PC-9 (cell line): Measurements from ENCODE around the gene RBM45. TPM values are rescaled to one million over a fixed set of nuclear protein-coding genes. Genes with fewer than 3 reads are reported as not detected.
A peak's percentile ranks its signal among the peaks of the same experiment; 100 is the strongest.

Source experiments
- BruUV-seq: library from RNA; stranded (reverse); fragments of 400-500 nt; replicated peaks from 2 replicates; lab custom pipeline; 2021; lab: Mats Ljungman, UMichigan
- CTCF ChIA-PET: fragments of 300-600 bp; sonication (Branson Sonifier 250); formaldehyde crosslinking; loops from one replicate; lab custom pipeline; 2022; ENCODE audit warnings: antibody characterized with exemption; lab: Charles Lee
- POLR2A ChIA-PET: fragments of 300-600 bp; sonication (Branson Sonifier 250); formaldehyde crosslinking; loops from one replicate; lab custom pipeline; 2022; ENCODE audit warnings: antibody characterized with exemption; ENCODE audit not compliant: unreplicated experiment; lab: Charles Lee
- DNase-seq, 2 experiments: peaks; one replicate each; pipeline versions ENCODE4 v3.0.0 to v3.0.0-alpha.2; 2015 to 2022; ENCODE audit warnings: mixed read lengths in 1 of 2
- H2AFZ ChIP-seq: fragments of 200-600 bp; sonication (generic); 2 replicates; pipeline ENCODE4 v1.8.1; 2017; ENCODE audit warnings: antibody characterized with exemption
- H3F3A ChIP-seq: fragments of 200-600 bp; sonication (generic); 2 replicates; pipeline ENCODE4 v1.8.1; 2017; ENCODE audit warnings: antibody characterized with exemption, mild to moderate bottlenecking, low read depth; ENCODE audit not compliant: insufficient read depth
- H3K27ac ChIP-seq: fragments of 200-600 bp; sonication (generic); 2 replicates; pipeline ENCODE4 v1.6.1; 2016; ENCODE audit warnings: mixed run types
- H3K27me3 ChIP-seq: fragments of 200-600 bp; sonication (generic); 2 replicates; pipeline ENCODE4 v1.6.1; 2016; ENCODE audit warnings: low read depth, mixed run types; ENCODE audit not compliant: insufficient read depth
- H3K36me3 ChIP-seq: fragments of 200-600 bp; sonication (generic); 2 replicates; pipeline ENCODE4 v1.6.1; 2016; ENCODE audit warnings: low read depth, mixed run types
- H3K4me1 ChIP-seq: fragments of 200-600 bp; sonication (generic); replicated peaks from 2 replicates; pipeline ENCODE4 v1.6.1; 2016; ENCODE audit warnings: mixed run types; ENCODE audit not compliant: insufficient read depth
- H3K4me2 ChIP-seq: fragments of 200-600 bp; sonication (generic); 2 replicates; pipeline ENCODE4 v1.6.1; 2017; ENCODE audit warnings: mixed run types
- H3K4me3 ChIP-seq: fragments of 200-600 bp; sonication (generic); 2 replicates; pipeline ENCODE4 v1.6.1; 2016; ENCODE audit warnings: mixed run types
- H3K79me2 ChIP-seq: fragments of 200-600 bp; sonication (generic); 2 replicates; pipeline ENCODE4 v1.6.1; 2017; ENCODE audit warnings: low read depth, mixed run types
- H3K9me2 ChIP-seq: fragments of 200-600 bp; sonication (generic); 2 replicates; pipeline ENCODE4 v1.8.1; 2017; ENCODE audit warnings: mild to moderate bottlenecking; ENCODE audit not compliant: insufficient read depth
- H3K9me3 ChIP-seq: fragments of 200-600 bp; sonication (generic); 2 replicates; pipeline ENCODE4 v1.8.1; 2016; ENCODE audit warnings: low read depth; ENCODE audit not compliant: insufficient read depth
- H4K20me1 ChIP-seq: fragments of 200-600 bp; sonication (generic); 2 replicates; pipeline ENCODE4 v1.8.1; 2017; ENCODE audit not compliant: insufficient read depth
- CTCF ChIP-seq: fragments of 200-600 bp; sonication (generic); conservative IDR thresholded peaks from 2 replicates; pipeline ENCODE4 v1.6.1; 2017; ENCODE audit warnings: mixed run types, antibody characterized with exemption, mild to moderate bottlenecking, moderate library complexity
- EZH2 ChIP-seq: fragments of 200-600 bp; sonication (generic); IDR thresholded peaks from 2 replicates; pipeline ENCODE4 v1.8.0; 2017; ENCODE audit warnings: antibody characterized with exemption, low read depth
- intact Hi-C: fragments of 100-400 bp; cut with micrococcal nuclease; formaldehyde crosslinking; loops from one replicate; pipeline ENCODE4 v1.10.0; 2022; ENCODE audit not compliant: unreplicated experiment
- total RNA-seq: library from RNA; stranded (reverse); gene quantifications from 2 replicates; pipeline ENCODE4 v1.2.3, GENCODE V29; 2021

Gene RBM45
- total RNA-seq, 1 experiment from 2014 or later: 12.6 TPM

- H3F3A ChIP-seq: no peaks in the 10 kb centered on the region
- H3K4me1 ChIP-seq: no peaks in the 10 kb centered on the region
- intact Hi-C loops: no loop called here
- no peak for DNase-seq
- H3K27ac ChIP-seq: no peak overlapping the region
- ChIA-PET CTCF (no interaction called here), POLR2A (no interaction called here)
- H3K9me3 ChIP-seq: no peaks in the 10 kb centered on the region
- BruUV-seq: no TSS peak
- H3K27me3 ChIP-seq: no peaks in the 10 kb centered on the region
- no peaks in the 10 kb centered on the region for H3K79me2 ChIP-seq
- no peaks in the 10 kb centered on the region for H3K9me2 ChIP-seq
- no peak overlapping the region for H3K4me2 ChIP-seq
- no peaks in the 10 kb centered on the region for H4K20me1 ChIP-seq
- H3K4me3 ChIP-seq: no peak overlapping the region
- no peak overlapping the region for H2AFZ ChIP-seq
- TF ChIP-seq CTCF: no peak
- no peak for TF ChIP-seq EZH2
- no peaks in the 10 kb centered on the region for H3K36me3 ChIP-seq
These were observed 51.7 kb downstream of the RBM45 start for GRCh38 chr2:178163911-178164310.

- no peaks in the 10 kb centered on the region for H3F3A ChIP-seq
- no peaks in the 10 kb centered on the region for H3K9me3 ChIP-seq
- no peaks in the 10 kb centered on the region for H3K36me3 ChIP-seq
- TF ChIP-seq EZH2 (no peak), CTCF (no peak)
- H3K4me1 ChIP-seq: no peaks in the 10 kb centered on the region
- POLR2A ChIA-PET: no interaction called here
- no peaks in the 10 kb centered on the region for H4K20me1 ChIP-seq
- no TSS peak for BruUV-seq
- CTCF ChIA-PET: interaction anchor here (0.6 kb wide), 1 partner anchor 47 kb away, joined by 3 read pairs; no protein-coding TSS in a partner anchor
- H3K4me3 ChIP-seq: no peak overlapping the region
- 0 out of 2 replicates have a peak overlapping the region, but pooled peaks have one; percentile 3 for H2AFZ ChIP-seq
- intact Hi-C loops: no loop called here
- no peak overlapping the region for H3K27ac ChIP-seq
- no peaks in the 10 kb centered on the region for H3K9me2 ChIP-seq
- H3K27me3 ChIP-seq: no peaks in the 10 kb centered on the region
- no peaks in the 10 kb centered on the region for H3K79me2 ChIP-seq
- no peak for DNase-seq
- H3K4me2 ChIP-seq: no peak overlapping the region
These were observed 61.4 kb downstream of the RBM45 start for GRCh38 chr2:178173657-178174056.

GRCh38 chr2:178177066-178177679, 64.9 kb downstream of the RBM45 start:
- H3K36me3 ChIP-seq: no peaks in the 10 kb centered on the region
- BruUV-seq: no TSS peak
- no peak overlapping the region for H3K4me2 ChIP-seq
- no peak for TF ChIP-seq CTCF
- TF ChIP-seq EZH2: no peak
- no peak overlapping the region for H3K4me3 ChIP-seq
- POLR2A ChIA-PET: interaction anchor here (0.6 kb wide), 1 partner anchor 346 kb away, joined by 3 read pairs; no protein-coding TSS in a partner anchor
- intact Hi-C loops: no loop called here
- H3K4me1 ChIP-seq: no peaks in the 10 kb centered on the region
- no peak for DNase-seq
- H2AFZ ChIP-seq: peak overlapping the region; percentile 15; the same call in 1 of the 2 replicates
- no peaks in the 10 kb centered on the region for H3K9me3 ChIP-seq
- H3K27me3 ChIP-seq: no peaks in the 10 kb centered on the region
- CTCF ChIA-PET: no interaction called here
- no peaks in the 10 kb centered on the region for H4K20me1 ChIP-seq
- H3F3A ChIP-seq: no peaks in the 10 kb centered on the region
- no peaks in the 10 kb centered on the region for H3K79me2 ChIP-seq
- no peaks in the 10 kb centered on the region; the same call in 1 of the 2 replicates for H3K9me2 ChIP-seq
- H3K27ac ChIP-seq: no peak overlapping the region

Other genes with a start within 250 kb of the RBM45 start
- 1.1 and 1.4 TPM in 2 replicates for gene PDE11A, start 39.7 kb upstream of the RBM45 start, total RNA-seq
- gene OSBPL6, start 82.1 kb downstream of the RBM45 start, total RNA-seq: 2.6 and 3.5 TPM in 2 replicates